Stimulated activated CD8-positive, alpha-beta memory T cell treated with anti-CD3 and anti-CD28 coated beads, Interleukin-7, amount 100 ng/mL, for 4 hours (primary cell): ENCODE measurements around the gene STX16.
"Not testable (repeated sequence)": the region's sequence is repeated elsewhere in the genome, so short reads cannot be mapped to it uniquely, and the experiment has no call there.

Source experiments
- DNase-seq, 2 donors: peaks; one replicate each; pipeline ENCODE4 v3.0.0-alpha.2; 2020; ENCODE audit warnings: low read depth in 2 of 2

STX16 gene

GRCh38 chr20:58636396-58636982 lies 14.6 kb upstream of the STX16 start:
- no peak for DNase-seq

- no peak for DNase-seq
Observed at GRCh38 chr20:58636983-58637421, 14.1 kb upstream of the STX16 start.

GRCh38 chr20:58637466-58638213 lies 13.4 kb upstream of the STX16 start:
- DNase-seq = no peak

GRCh38 chr20:58638467-58639181 lies 12.5 kb upstream of the STX16 start:
- no peak for DNase-seq

GRCh38 chr20:58639182-58640146 lies 11.6 kb upstream of the STX16 start:
- DNase-seq = no peak

GRCh38 chr20:58640446-58640845 lies 10.6 kb upstream of the STX16 start:
- DNase-seq = no peak

GRCh38 chr20:58642441-58642840 lies 8.6 kb upstream of the STX16 start:
- no peak for DNase-seq

GRCh38 chr20:58642896-58643295 lies 8.2 kb upstream of the STX16 start:
- DNase-seq = not testable (repeated sequence)

GRCh38 chr20:58645412-58645968 lies 5.6 kb upstream of the STX16 start:
- no peak for DNase-seq

GRCh38 chr20:58646257-58646656 lies 4.8 kb upstream of the STX16 start:
- DNase-seq = no peak

- no peak for DNase-seq
Observed at GRCh38 chr20:58646703-58647102, 4.4 kb upstream of the STX16 start.

- no peak for DNase-seq
Observed at GRCh38 chr20:58647162-58647795, 3.8 kb upstream of the STX16 start.

- no peak for DNase-seq
Observed at GRCh38 chr20:58647796-58648501, 3.1 kb upstream of the STX16 start.

- DNase-seq = not testable (repeated sequence)
Observed at GRCh38 chr20:58648502-58648825, 2.6 kb upstream of the STX16 start.

GRCh38 chr20:58649288-58650180 lies 1.5 kb upstream of the STX16 start:
- DNase-seq = peak in 1 of 2 donors; percentile 23

GRCh38 chr20:58650181-58650775 lies 805 bp upstream of the STX16 start:
- DNase-seq = peak in 1 of 2 donors; percentile 41

- DNase-seq = no peak
Observed at GRCh38 chr20:58651559-58651945, 469 bp downstream of the STX16 start.

- peak; percentile 53 to 55 for DNase-seq
Observed at GRCh38 chr20:58651946-58652605, 993 bp downstream of the STX16 start.
